Neural progenitor cell (in vitro differentiated cells): ENCODE measurements around the gene PRB2. TPM values are rescaled to one million over a fixed set of nuclear protein-coding genes. Genes with fewer than 3 reads are reported as not detected.
"Not testable (repeated sequence)": the region's sequence is repeated elsewhere in the genome, so short reads cannot be mapped to it uniquely, and the experiment has no call there.

ENCODE experiments used
- DNase-seq: peaks from one replicate; pipeline ENCODE4 v3.0.0-alpha.2; 2016; ENCODE audit warnings: low spot score
- H2AFZ ChIP-seq: fragments of 200-600 bp; sonication (generic); replicated peaks from 2 replicates; pipeline ENCODE4 v1.6.1; 2016; ENCODE audit warnings: antibody characterized with exemption
- H3F3A ChIP-seq: fragments of 200-600 bp; sonication (generic); 2 replicates; pipeline ENCODE4 v1.6.1; 2016; ENCODE audit warnings: antibody characterized with exemption, low read depth
- H3K27ac ChIP-seq: fragments of 200-600 bp; sonication (generic); 2 replicates; pipeline ENCODE4 v1.5.1; 2016; ENCODE audit warnings: mild to moderate bottlenecking
- H3K27me3 ChIP-seq: fragments of 200-600 bp; sonication (generic); 2 replicates; pipeline ENCODE4 v1.6.1; 2016; ENCODE audit warnings: mild to moderate bottlenecking, moderate library complexity
- H3K36me3 ChIP-seq: fragments of 200-600 bp; sonication (generic); 2 replicates; pipeline ENCODE4 v1.5.1; 2016
- H3K4me1 ChIP-seq: fragments of 200-600 bp; sonication (generic); 2 replicates; pipeline ENCODE4 v1.6.1; 2016; ENCODE audit warnings: mixed run types
- H3K4me2 ChIP-seq: fragments of 200-600 bp; sonication (generic); 2 replicates; pipeline ENCODE4 v1.6.1; 2016
- H3K4me3 ChIP-seq: fragments of 200-600 bp; sonication (generic); 2 replicates; pipeline ENCODE4 v1.5.1; 2016
- H3K79me2 ChIP-seq: fragments of 200-600 bp; sonication (generic); 2 replicates; pipeline ENCODE4 v1.6.1; 2016; ENCODE audit warnings: low read depth
- H3K9ac ChIP-seq: fragments of 200-600 bp; sonication (generic); 2 replicates; pipeline ENCODE4 v1.6.1; 2016
- H3K9me3 ChIP-seq: fragments of 200-600 bp; sonication (generic); 2 replicates; pipeline ENCODE4 v1.5.1; 2016; ENCODE audit warnings: low read depth
- H4K20me1 ChIP-seq: fragments of 200-600 bp; sonication (generic); 2 replicates; pipeline ENCODE4 v1.6.1; 2016; ENCODE audit warnings: low read depth
- H3K27ac Mint-ChIP-seq: 3 replicates; pipeline ENCODE4 v1.8.0; 2021; ENCODE audit warnings: mixed read lengths
- H3K27me3 Mint-ChIP-seq: 2 replicates; pipeline ENCODE4 v1.8.0; 2022; ENCODE audit warnings: low read depth, mild to moderate bottlenecking, inconsistent platforms, moderate library complexity, mixed read lengths; ENCODE audit not compliant: insufficient read depth
- H3K36me3 Mint-ChIP-seq: 3 replicates; pipeline ENCODE4 v1.8.0; 2021; ENCODE audit warnings: mixed read lengths
- H3K4me1 Mint-ChIP-seq: 3 replicates; pipeline ENCODE4 v1.8.0; 2021; ENCODE audit warnings: mixed read lengths
- H3K4me3 Mint-ChIP-seq: 3 replicates; pipeline ENCODE4 v1.8.0; 2021; ENCODE audit warnings: mild to moderate bottlenecking, moderate library complexity, mixed read lengths
- H3K9me3 Mint-ChIP-seq: 3 replicates; pipeline ENCODE4 v1.8.0; 2020; ENCODE audit warnings: mixed read lengths
- CTCF ChIP-seq: fragments of 200-600 bp; sonication (generic); IDR thresholded peaks from 2 replicates; pipeline ENCODE4 v1.5.1; 2017; ENCODE audit warnings: antibody characterized with exemption, mild to moderate bottlenecking
- EZH2 ChIP-seq: fragments of 200-600 bp; sonication (generic); IDR thresholded peaks from 2 replicates; pipeline ENCODE4 v1.6.1; 2017; ENCODE audit warnings: antibody characterized with exemption, mild to moderate bottlenecking, moderate library complexity
- EZH2phosphoT487 ChIP-seq: fragments of 200-600 bp; sonication (generic); IDR thresholded peaks from 2 replicates; pipeline ENCODE4 v1.6.1; 2017; ENCODE audit warnings: antibody characterized with exemption
- total RNA-seq: library from RNA; depleted of rRNA; stranded (reverse); fragments of >200 nt; gene quantifications from 2 replicates; pipeline ENCODE4 v1.2.3, GENCODE V29; 2015; ENCODE audit warnings: low replicate concordance

Gene PRB2
- total RNA-seq, 1 donor from 2014 or later = not detected

- H4K20me1 ChIP-seq, H3K27ac ChIP-seq, H3K4me2 ChIP-seq, DNase-seq, H3K4me3 Mint-ChIP-seq, H3K4me3 ChIP-seq, H3K36me3 ChIP-seq, H3K27me3 ChIP-seq, H3K27ac Mint-ChIP-seq, H3K9ac ChIP-seq, H3K4me1 ChIP-seq, H2AFZ ChIP-seq, H3K4me1 Mint-ChIP-seq, H3K79me2 ChIP-seq, H3F3A ChIP-seq, H3K27me3 Mint-ChIP-seq, H3K9me3 ChIP-seq, H3K36me3 Mint-ChIP-seq: not testable (repeated sequence)
- peaks cover 18% of the 10 kb centered on the region for H3K9me3 Mint-ChIP-seq
Measured at GRCh38 chr12:11377420-11377819, 17.9 kb downstream of the PRB2 start.

- DNase-seq = no peak
- peaks cover 3% of the 10 kb centered on the region for H3K27me3 Mint-ChIP-seq
- H2AFZ ChIP-seq = no peak overlapping the region
Measured at GRCh38 chr12:11361151-11361550, 34.2 kb downstream of the PRB2 start.

GRCh38 chr12:11360205-11360883, 35.0 kb downstream of the PRB2 start:
- not testable (repeated sequence) for DNase-seq, H2AFZ ChIP-seq, H3K27me3 Mint-ChIP-seq

More at GRCh38 chr12:11361151-11361550, 34.2 kb downstream of the PRB2 start:
- H3K36me3 ChIP-seq = no peaks in the 10 kb centered on the region
- no peaks in the 10 kb centered on the region for H3F3A ChIP-seq
- Mint-ChIP-seq H3K4me1 (no peaks in the 10 kb centered on the region), H3K27ac (no peak overlapping the region), H3K36me3 (no peaks in the 10 kb centered on the region), H3K4me3 (no peak overlapping the region), H3K9me3 (no peaks in the 10 kb centered on the region)
- H3K9ac ChIP-seq = no peak overlapping the region
- no peaks in the 10 kb centered on the region for H3K27me3 ChIP-seq
- no peak overlapping the region for H3K4me3 ChIP-seq
- H3K4me1 ChIP-seq = no peaks in the 10 kb centered on the region
- H3K9me3 ChIP-seq = no peaks in the 10 kb centered on the region
- no peak overlapping the region for H3K27ac ChIP-seq
- no peak overlapping the region for H3K4me2 ChIP-seq
- H3K79me2 ChIP-seq = no peaks in the 10 kb centered on the region
- no peaks in the 10 kb centered on the region for H4K20me1 ChIP-seq
- TF ChIP-seq EZH2 (no peak), EZH2phosphoT487 (no peak), CTCF (no peak)

GRCh38 chr12:11351736-11352135, 43.6 kb downstream of the PRB2 start:
- not testable (repeated sequence) for H3K4me1 Mint-ChIP-seq, H3K4me1 ChIP-seq, H3K4me3 ChIP-seq, H3K36me3 Mint-ChIP-seq, H4K20me1 ChIP-seq, H3K27me3 Mint-ChIP-seq, H3K9me3 ChIP-seq, DNase-seq, H3K27ac Mint-ChIP-seq, H3F3A ChIP-seq, H3K36me3 ChIP-seq, H3K4me3 Mint-ChIP-seq, H3K79me2 ChIP-seq, H3K4me2 ChIP-seq, H2AFZ ChIP-seq, H3K27me3 ChIP-seq, H3K27ac ChIP-seq, H3K9me3 Mint-ChIP-seq, H3K9ac ChIP-seq

More at GRCh38 chr12:11360205-11360883, 35.0 kb downstream of the PRB2 start:
- H3K79me2 ChIP-seq, H3K9me3 Mint-ChIP-seq, H3K4me1 Mint-ChIP-seq, H3K4me2 ChIP-seq, H3F3A ChIP-seq, H3K9me3 ChIP-seq, H3K36me3 Mint-ChIP-seq, H3K27ac Mint-ChIP-seq, H3K9ac ChIP-seq, H3K4me3 Mint-ChIP-seq, H3K27ac ChIP-seq, H4K20me1 ChIP-seq, H3K4me3 ChIP-seq, H3K27me3 ChIP-seq, H3K4me1 ChIP-seq, H3K36me3 ChIP-seq: not testable (repeated sequence)

GRCh38 chr12:11348439-11348838, 46.9 kb downstream of the PRB2 start:
- H3K4me3 Mint-ChIP-seq = no peak overlapping the region
- peaks cover 3% of the 10 kb centered on the region for H3K27me3 Mint-ChIP-seq
- no peak for TF ChIP-seq CTCF
- Histone ChIP-seq H3K9ac (no peak overlapping the region), H3K36me3 (no peaks in the 10 kb centered on the region), H3K27ac (no peak overlapping the region), H3K4me2 (no peak overlapping the region), H2AFZ (no peak overlapping the region), H3K4me1 (no peaks in the 10 kb centered on the region), H3K9me3 (no peaks in the 10 kb centered on the region), H3K4me3 (no peak overlapping the region), H4K20me1 (no peaks in the 10 kb centered on the region), H3K27me3 (no peaks in the 10 kb centered on the region), H3K79me2 (no peaks in the 10 kb centered on the region), H3F3A (no peaks in the 10 kb centered on the region)
- no peak for DNase-seq
- H3K27ac Mint-ChIP-seq = no peak overlapping the region
- no peaks in the 10 kb centered on the region for H3K4me1 Mint-ChIP-seq
- H3K36me3 Mint-ChIP-seq = no peaks in the 10 kb centered on the region
- H3K9me3 Mint-ChIP-seq = no peaks in the 10 kb centered on the region
